Hematopoietic multipotent progenitor cell treated with erythropoietin and hydrocortisone succinate and interleukin-3 and kit ligand, for 17 days (in vitro differentiated cells): ENCODE data around the gene ATP11C.
"Not testable (repeated sequence)": the region's sequence is repeated elsewhere in the genome, so short reads cannot be mapped to it uniquely, and the experiment has no call there.

Source experiments
- DNase-seq: peaks from one replicate; pipeline ENCODE4 v3.0.0-alpha.2; 2015; ENCODE audit warnings: low spot score

Gene ATP11C

DNA sequence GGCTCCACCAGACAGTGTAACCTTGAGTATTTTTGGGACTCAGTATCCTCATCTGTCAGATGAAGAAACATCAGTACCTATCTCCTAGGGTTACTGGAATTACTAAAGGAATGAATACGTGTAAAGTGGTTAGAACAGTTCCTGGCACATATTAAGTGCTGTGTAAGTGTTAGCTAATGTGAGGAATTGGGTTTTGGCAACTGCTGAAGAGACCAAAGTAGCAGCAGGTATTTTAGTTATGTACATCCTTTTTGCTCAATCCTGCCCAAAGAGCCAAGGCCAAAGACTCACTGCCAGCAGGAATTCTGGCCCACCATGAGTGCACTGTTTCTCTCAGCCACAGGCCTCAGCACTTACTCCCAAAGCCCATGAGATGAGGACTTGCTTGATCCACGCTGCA is 208.2 kb downstream of the ATP11C start:
- no peak for DNase-seq

DNA sequence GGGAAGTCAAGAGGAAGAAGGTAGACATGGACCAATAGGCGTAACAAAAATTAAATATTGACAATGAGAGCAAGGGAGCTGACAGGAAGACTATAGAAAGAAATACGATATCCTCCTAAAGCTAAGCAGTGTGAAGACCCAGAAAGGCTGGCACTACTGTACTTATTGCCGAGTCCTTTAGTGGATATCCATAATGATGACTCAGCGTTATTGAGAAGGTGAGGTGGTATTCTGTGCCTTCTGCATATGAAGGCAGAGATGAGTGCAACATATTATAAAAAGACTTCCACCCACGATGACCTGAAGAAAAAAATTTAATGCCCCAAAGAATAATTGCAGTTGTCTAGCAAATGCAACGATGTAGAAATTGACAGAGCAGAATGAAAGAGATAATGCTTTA is 211.9 kb downstream of the ATP11C start:
- DNase-seq = no peak

GRCh38 chrX:139720136-139720535 is 212.7 kb downstream of the ATP11C start:
- DNase-seq = no peak

GRCh38 chrX:139708067-139708466 is 224.8 kb downstream of the ATP11C start, which contains the start of gene MCF2:
TSS of gene MCF2 (minus strand) at chrX:139708167. CDS start at chrX:139651744, 56,423 bp downstream.
- DNase-seq = no peak

- DNase-seq = no peak
Measured at GRCh38 chrX:139702658-139703057, 230.2 kb downstream of the ATP11C start.

DNA sequence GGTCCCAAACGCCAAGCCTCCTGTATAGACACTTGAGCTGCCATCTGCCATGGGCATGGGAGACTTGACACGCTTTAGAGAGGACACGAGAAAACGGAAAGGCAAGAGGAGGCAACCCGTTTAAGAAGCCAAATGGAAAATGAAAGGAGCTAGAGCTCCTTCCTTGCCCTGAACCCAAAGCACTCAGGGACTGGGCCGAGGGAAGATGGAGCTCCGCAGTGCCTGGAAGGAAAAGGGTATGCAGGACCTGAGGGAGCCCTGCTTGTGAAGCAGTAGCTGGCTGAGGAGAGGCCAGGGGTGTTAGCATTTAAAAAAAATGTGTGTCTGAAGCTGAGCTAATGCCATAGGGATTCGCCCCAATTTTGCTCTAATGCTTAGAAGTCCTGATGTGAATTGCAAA is 239.9 kb downstream of the ATP11C start:
- DNase-seq = no peak

GRCh38 chrX:139692506-139692849 is 240.4 kb downstream of the ATP11C start:
- no peak for DNase-seq

- DNase-seq = no peak
Measured at GRCh38 chrX:139691843-139692505, 240.9 kb downstream of the ATP11C start.

DNA sequence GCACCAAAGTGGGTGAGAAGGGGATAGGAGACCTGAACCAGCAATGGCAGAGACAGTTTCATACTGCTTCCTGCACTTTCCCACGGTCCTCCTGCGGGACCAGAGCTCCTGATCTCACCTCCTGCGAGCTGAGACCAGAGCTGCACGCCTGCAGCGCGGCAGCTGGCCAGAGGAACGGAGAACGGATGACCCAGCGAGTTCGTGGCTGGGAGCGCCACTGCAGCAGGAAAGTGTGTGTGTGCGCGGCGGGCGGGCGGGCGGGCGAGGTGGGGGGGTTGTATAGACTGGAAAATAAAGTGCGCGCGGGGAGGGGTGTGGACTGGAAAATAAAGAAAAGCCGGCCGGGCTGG is 241.4 kb downstream of the ATP11C start:
- no peak for DNase-seq

DNA sequence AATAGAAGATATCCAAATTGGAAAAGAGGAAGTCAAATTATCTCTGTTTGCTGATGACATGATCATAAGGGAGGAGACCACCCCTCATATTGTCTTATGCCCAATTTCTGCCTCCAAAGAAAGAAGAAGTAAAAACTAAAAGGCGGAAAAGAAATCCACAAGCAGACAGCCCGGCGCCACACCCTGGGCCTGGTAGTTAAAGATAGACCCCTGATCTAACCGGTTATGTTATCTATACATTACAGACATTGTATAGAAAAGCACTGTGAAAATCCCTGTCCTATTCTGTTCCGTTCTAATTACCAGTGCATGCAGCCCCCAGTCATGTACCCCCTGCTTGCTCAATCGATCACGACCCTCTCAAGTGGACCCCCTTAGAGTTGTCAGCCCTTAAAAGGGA is 247.7 kb downstream of the ATP11C start:
- DNase-seq = not testable (repeated sequence)

- no peak for DNase-seq
Measured at GRCh38 chrX:139680356-139680755, 252.5 kb downstream of the ATP11C start.
